ENCODE measurements around the gene HOXB9.

HOXB9 gene

GRCh38 chr17:48639136-48639535 lies 13.0 kb upstream of the HOXB9 start:
- no peak for DNase-seq

GRCh38 chr17:48637323-48638260 lies 11.4 kb upstream of the HOXB9 start:
- DNase-seq = no peak

GRCh38 chr17:48636177-48637018 lies 10.2 kb upstream of the HOXB9 start:
- peak in 2 of 4 experiments; percentile 58 to 60 for DNase-seq

DNA sequence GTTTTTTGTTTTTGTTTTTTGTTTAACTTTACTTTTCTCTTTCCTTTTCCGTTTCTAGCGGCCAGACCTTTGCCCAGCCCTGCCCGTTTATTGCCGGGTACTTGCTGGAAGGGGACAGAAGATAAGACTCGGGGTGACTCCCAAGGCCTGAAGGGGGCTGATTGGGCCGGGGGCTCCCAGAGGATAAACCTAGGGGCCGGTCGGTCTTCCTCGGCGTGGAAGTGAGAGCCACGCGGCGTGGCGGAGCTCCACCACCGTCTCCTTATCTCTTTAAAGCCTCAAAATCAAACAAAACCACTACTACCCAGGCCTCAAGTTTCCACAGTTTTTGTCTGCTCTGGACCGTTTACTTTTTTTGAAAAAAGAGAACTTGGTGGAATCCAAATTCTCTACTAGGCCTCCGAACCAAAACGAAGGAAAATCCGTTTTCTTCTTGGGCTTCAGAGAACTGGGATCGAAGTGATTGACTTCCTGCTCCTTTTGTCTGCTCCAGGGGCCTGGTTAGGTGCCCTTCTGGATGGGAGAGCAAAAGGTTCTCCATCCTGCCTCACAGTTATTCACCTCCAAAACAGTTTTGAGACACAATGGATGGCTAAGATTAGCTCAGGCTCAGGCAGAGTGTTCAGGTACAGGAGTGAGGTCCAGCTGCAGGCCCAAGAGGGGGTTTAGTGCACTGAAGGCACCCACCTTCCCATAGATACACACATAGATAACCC lies 8.5 kb upstream of the HOXB9 start:
- DNase-seq = no peak

DNA sequence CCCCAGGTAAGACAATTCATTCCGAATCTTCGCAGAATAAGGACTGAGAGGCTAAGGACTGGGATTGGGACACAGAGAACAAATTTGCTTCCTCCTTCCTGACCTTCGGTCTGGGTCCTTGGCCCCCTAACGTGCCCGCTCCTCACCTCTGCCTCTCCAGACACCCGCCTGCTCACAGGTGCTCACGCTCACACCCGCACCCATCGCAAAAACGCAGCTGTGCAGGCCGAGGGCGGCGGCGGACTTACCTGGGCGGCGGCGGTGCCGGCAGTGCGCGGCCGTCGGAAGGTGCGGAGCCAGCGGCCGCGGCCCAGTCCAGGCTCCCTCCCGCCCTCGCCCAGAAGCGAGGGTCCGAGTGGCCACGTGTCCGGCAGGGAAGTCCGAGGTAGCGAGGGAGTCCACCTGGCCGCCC lies 7.1 kb upstream of the HOXB9 start:
- no peak for DNase-seq

GRCh38 chr17:48632579-48633265 lies 6.6 kb upstream of the HOXB9 start:
- no peak for DNase-seq

DNA sequence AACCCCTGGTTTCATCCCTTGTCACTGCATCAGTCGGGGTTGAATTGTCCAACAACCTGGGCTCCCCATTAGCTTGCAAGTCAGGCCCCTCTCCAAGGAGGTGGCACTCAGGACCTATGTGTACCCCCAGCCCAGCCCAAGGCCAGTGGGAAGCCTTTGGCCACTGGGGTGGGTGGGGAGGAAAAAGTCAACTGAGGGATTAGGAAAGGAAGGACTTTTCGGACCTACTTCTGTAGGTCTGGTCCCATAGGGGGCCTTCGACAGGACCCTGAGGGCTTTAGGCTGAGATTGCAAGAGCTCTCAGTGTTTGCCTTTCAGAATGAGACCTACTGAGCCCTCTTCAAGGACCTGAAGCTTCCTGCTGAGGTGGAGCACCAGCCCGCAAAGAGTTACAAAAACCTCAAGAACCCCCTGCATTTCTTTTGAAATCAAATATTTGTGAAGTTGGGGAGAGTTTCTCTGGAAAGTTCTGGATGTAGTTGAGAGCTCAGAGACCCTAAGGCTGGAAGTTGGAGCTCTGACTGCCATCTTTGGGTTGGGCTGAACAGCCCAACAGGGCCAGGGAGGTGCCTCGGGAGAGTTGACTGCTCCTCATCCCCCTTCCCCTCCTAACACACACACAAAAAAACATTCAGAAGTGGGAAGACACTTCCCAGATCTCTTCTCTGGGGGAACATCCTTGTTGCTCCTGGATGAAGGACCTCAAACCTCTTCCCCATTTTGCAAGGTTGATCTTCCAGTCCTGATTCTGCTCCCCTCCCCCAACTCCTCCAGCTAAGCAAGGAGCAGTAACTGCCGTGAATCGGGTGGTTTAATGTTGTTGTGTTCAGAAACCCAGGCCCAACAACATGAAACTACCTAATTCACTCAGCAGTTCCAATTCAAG lies 5.8 kb upstream of the HOXB9 start:
- DNase-seq = no peak

DNA sequence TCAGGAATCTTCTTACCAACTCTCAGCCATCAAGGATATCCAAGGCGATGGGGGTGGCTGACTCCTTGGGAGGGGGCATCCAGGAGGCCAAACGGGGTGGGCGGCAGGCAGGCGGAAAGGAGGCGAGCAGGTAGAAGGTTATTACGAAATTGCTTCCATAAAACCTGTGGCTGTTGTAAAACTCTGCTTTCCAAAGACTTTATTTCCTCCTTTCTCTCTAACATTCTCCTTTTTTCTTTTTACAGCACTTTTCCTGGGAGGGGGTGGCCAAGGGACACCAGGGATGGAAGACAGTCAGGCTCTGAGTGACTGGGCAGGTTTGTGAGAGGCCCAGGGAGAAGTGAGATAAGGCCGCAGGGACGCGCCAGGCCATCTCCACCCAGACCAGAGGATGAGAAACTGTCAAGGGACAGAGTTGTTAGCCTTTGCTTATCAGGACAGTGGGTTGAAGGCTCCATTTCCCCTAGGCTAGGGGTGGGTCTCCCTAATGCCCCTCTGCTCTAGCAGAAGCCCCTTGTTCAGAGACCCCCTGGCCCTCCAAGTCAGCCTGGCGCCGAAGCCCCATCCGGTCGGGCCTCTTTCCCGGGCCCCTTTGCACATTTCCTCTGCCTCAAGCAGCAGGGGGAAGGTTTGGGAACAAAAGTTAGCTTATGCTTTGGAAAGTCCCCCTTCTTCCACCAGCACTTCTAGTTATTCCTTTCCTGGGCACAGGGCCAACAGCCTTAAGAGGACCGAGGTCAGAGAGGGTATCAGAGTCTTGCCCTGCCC lies 5.0 kb upstream of the HOXB9 start:
- no peak for DNase-seq

DNA sequence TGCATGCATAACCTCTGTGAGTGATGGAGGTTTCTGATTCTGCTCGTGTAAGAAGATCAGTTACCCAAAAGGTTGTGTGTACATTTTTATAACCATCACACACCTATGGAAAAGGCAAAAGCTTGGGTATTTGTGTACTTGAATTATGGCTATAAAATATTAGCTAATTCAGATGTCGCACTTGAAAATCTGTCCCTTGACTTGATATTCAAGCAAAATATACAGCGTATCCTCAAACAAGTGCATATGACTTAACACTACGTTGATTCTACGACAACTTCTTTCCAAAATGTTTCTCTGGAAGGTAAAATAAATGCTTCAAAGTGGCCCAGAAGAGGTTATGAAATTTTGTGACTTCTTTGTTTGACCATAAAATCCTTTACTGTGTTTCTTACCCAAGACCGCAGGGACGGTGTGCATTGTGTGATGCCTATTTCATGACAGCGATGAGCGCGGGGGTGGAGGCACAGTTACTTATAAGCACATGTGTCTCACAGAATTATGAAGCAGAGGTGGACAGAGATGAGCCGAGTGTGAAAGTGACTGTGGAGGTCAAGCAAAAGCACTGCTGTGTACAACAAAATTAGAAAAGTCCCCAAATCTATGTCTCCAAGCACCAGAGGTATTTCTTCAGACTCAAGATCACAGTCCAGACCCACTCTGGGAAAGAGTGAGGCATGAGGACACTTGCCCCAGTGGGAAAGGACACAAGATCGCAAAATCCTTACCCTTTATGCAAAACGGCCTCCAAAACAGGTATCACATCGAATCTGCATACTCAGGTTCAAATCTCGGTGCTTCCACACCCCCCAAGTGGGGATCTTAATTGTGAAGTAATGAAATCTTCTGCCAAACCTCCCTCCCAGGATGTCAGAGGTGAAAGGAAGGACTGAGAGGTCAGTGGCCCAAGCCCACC lies 4.1 kb upstream of the HOXB9 start:
- no peak for DNase-seq

DNA sequence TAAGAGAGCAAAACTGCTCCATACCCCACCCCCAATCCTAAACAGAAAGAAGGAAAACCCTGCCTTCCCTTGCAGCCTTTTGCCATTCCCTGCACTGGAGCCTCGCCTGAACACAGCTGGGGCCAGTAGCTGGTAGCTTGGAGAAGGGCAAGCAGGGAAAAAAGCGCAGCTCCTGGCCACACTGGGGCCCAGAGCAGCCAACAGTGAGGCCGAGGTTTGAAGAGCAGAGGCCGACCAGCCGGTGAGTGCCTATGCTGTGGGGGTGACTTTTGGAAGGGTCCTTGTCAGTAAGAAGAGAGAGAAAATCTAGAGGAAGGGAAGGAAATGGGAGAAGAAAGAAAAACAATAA lies 3.2 kb upstream of the HOXB9 start:
- DNase-seq = no peak

DNA sequence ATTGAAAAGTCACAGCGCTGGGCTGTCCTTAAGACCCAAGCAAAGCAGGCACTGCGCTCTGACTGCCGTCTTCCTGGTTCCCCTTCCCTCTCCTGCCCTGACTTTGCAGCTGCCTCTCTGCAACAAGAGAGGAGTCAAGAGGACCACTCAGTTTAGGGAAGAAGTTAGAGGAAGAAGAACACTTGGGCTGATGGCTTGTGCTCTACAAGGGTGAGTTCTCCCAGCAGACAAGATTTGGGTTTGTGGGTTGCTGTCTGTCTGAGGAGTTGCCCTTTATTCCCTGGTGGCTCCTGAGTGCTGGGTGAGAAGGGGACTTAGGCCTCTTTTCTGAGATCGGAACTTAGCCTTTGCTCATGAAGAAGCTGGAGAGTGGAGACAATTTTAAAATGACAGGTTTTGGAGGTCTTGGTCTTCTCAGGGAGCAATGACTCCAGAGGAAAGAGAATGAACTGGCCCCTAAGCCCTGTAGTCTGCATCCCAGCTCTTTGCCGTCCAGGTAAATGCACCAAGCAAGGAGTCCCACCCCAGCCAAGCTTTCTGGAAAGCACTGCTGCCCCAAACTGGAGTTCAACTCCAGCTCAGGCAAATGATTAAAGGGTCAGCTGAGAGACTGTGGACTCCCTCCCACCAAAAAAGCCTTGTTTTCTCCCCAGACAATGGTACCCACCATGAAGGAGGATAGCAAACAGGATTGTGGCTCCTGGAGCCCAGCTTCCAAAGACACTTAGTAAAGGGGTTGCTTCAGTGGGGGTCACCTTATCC lies 2.7 kb upstream of the HOXB9 start:
- DNase-seq = no peak

DNA sequence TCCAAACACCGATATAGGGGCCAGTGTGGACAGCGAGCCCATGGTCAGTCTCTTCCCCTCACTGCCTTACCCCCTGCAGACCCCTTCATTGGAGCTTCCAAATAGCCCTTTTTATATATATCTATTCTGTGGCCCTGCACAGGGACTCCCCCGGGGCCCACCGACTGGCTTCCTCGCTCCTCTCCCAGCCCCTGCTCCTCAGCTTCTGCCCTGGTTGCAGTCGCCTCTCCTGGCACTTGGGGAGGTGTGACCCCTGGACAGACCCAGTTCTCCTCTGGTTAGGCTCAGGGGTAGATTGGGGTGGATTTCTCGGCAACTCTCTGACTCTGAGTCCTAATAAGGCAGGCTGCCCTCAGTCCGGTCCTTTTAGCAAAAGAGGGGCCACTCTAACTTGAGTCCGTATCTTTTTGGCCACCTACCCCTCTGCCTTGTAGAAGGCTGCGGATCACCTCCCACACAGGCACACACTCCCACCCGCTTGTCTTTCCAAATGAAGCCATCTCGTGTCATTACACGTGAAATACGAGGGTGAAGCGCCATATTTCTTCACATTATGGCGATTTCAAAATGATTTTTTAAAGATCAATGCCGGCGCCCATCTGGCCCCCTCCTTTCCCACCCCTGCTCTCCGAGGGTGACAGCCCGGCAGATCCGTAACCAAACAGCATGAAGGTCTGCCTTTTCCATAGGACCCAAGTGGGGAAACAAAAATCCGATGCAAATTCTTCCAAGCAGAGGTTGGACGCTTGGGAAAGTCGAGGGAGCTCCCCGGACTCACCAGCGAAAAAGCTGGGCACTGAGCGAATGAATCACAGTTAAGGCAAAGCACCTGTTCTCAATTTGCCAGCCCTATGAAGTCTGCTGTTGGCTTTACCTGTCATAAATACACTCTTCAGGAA lies 1.7 kb upstream of the HOXB9 start:
- no peak for DNase-seq

- no peak for DNase-seq
Observed at GRCh38 chr17:48627118-48627597, 1.0 kb upstream of the HOXB9 start.

DNA sequence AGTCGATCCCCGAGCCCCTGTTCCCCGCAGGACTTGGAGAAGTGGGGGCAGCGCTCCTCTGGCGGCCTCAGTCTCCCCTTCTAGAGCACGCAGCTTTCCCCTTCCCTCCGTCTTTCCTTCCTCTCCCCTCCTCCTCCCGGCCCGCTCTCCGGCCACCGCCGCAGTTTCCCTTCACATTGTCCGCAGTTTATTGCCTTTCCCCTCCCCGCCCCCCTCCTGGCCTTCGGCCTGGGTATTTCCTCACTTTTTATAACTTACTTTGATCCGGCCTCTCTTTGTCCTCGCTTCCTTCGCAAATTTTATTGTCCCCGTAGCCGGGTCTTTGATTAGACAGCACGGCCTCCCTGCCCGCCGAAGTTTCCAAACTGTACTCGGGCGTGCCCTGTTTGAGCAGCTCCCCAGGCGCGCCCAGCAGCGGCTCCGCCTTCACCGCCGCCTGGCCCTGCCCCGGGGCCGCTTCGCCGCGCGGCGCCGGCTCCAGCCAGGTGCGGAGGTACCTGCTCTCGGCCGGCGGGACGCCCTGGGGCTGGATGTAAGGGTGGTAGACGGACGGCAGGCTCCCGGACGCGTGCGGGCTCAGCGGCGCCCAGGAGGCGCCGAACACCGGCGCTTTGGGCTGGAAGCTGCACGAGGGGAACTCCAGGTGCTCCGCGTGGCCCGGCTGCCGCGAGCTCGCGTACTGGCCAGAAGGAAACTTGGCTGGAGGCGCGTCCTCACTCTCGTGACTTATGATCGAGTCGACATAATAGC lies 488 bp downstream of the HOXB9 start:
- DNase-seq = no peak

DNA sequence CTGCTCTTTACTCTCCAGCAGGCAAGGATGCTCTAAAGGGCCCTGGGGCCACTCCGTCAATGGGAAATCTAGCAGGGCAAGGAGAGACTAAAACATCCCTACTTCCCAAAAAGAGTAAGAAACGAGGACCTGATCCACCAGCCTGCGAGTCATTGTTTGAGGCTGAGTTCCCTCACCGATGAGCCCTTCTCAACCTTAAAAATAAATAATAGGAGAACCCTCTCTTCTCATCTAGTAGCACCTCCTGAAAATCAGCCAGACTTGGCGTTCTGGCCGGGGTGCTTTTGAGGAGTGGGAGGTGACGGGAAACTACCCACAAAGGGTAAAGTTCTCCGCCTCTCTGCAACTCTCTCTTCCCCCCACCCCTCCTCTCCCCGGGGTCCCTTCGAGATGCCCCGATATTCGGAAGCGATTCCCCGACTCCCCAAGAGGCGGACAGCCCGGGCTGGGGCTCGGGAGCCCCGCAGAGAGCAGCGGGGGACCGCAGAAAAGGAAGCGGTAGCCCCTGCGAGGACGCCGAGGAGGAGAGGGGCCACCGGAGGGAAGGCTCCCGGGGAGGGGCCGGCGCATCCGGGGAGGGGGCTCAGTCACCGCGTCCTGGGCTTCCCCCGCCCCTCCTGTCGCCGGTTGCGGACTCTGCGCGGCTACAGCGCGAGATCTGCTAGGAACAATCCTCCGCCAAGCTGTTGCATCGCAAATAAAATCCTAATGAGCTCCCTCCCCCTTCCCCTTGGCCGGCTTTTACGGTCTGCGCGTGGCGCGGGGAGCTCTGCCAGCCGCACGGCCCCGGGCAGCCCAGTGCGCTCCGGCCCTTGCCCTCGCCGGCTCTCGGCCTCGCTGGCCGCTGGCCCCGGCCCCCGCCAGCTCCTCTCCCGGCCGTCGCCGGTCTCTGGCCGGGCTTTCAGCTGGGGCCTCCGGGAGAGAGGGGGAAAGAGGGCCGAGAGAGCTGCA lies 1.3 kb downstream of the HOXB9 start:
- DNase-seq = no peak

GRCh38 chr17:48624118-48624517 lies 2.0 kb downstream of the HOXB9 start:
- no peak for DNase-seq

All from activated naive CD4-positive, alpha-beta T cell (primary cell).